GM18508 (cell line): Measurements from ENCODE around the gene LRRC51.
"Not testable (repeated sequence)": the region's sequence is repeated elsewhere in the genome, so short reads cannot be mapped to it uniquely, and the experiment has no call there.

ENCODE experiments used
- ATAC-seq: cut with Tn5 transposase; IDR thresholded peaks from one replicate; pipeline ENCODE4 v1.9.1; 2021; ENCODE audit warnings: moderate number of reproducible peaks; ENCODE audit not compliant: insufficient read depth, unreplicated experiment

Gene LRRC51

DNA sequence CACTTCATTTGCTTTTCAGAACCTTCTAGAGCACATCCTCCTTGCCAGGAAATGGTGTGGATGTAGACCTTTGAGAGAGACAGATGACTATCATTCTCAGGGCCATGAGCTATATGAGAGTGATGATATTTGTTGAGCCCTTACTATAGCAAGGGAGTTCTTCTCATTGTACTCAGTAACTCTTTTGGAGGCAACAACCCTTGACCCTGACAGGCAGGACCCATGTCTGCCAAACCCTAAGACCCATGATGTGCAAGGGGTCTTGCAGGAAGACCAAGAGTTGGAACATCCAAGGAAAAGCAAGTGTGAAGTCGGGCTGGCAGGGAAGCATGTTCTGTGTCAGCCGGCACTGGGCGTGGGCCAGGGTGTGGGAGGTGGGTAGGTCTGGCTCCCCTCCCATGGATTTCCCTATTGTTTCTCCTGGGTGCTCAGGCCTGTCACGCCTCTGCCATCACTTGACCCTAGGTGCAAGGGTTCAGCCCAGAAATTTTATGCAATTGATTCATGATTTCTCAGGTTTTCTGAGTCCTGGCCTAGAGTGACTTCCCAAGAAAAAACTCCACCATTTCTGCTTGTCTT is 56.1 kb downstream of the LRRC51 start:
- ATAC-seq: no peak

GRCh38 chr11:72138821-72139390 is 58.3 kb downstream of the LRRC51 start:
- no peak for ATAC-seq

DNA sequence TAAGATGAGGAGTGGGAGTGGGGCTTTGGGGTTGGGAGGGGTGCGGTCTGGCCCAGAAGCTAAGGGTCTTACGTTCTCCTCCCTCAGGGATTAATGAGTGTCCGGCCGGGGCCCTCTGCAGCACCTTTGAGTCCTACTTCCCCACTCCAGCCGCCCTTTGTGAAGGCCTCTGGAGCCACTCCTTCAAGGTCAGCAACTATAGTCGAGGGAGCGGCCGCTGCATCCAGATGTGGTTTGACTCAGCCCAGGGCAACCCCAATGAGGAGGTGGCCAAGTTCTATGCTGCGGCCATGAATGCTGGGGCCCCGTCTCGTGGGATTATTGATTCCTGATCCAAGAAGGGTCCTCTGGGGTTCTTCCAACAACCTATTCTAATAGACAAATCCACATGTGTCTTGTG is 58.9 kb downstream of the LRRC51 start:
- no peak for ATAC-seq

DNA sequence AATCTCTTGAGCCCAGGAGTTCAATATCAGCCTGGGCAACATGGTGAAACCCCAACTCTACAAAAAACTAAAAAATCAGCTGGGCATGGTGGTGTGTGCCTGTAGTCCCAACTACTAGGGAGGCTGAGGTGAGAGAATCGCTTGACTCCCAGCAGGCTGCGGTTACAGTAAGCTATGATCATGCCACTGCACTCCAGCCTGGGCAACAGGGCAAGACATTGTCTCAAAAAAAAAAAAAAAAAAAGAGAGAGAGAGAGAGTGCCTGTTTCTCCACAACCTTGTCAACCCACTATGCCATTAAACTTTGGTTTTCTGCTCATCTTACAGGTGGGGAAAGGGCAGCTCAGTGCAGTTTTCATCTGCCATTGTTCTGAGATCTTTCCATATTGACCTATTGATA is 60.0 kb downstream of the LRRC51 start:
- no peak for ATAC-seq

DNA sequence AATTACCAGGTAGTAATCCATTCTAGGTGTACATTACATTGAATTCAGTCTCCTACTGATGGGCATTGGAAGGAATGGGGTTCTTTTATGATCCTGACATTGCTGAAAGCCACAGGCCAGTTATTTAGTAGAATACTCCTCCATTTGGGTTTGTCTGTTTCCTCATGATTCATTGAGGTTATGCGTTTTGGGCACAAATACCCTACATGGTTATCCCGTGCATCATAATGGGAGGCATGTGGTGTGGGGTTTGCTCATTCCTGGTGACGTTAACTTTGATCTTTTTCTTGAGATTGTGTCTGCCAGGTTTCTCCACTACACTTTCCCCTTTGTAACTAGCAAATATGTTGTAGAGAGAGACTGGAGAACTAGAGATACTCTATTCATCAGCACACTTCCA is 60.4 kb downstream of the LRRC51 start:
- ATAC-seq: no peak

GRCh38 chr11:72142086-72142485 is 61.4 kb downstream of the LRRC51 start:
- not testable (repeated sequence) for ATAC-seq

DNA sequence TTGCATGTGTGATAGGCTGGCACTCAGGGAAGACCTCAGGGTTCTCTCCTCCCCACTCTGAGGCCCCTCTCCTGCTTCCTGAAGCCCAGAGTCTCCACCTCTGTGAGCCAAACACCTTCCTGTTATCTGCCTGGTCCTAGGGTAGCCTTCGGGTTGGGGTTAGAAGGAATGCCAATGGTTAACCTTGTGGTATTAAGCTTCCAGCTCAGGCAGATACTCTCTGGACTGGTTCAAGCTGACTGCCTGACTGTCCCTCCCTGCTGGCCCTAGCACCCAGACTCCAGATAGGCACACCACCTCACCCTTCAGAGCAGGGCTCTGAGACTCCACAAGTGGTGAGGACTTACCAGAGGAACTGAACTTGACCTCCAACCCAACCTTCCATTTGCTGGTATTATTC is 61.9 kb downstream of the LRRC51 start:
- ATAC-seq: not testable (repeated sequence)

DNA sequence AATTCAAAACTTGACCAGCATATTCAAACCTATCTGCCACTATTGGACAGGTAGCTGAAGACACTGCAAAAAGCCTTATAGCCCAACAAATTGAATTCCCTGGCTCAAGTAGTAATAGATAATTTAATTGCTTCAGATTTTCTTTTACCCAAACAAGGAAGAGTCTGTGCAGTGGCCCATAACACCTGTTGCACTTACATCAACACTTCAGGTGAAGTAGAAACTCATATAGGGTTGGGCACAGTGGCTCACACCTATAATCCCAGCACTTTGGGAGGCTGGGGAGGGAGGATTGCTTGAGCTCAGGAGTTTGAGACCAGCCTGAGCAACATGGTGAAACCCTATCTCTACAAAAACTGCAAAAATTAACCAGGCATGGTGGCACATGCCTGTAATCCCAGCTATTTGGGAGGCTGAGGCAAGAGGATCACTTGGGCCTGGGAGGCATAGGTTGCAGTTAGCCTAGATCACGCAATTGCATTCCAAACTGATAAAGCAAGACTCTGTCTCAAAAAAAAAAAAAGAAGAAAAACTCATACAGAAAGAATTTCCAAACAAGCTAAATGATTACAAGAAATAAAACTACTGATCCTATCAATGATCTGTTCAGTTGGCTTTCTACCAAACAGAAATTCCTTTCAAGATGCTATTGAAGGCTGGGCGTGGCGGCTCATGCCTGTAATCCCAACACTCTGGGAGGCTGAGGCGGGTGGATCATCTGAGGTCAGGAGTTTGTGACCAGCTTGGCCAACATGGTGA is 64.3 kb downstream of the LRRC51 start:
- no peak for ATAC-seq
